HTR-8/SVneo (cell line): ENCODE results near the gene PTPRK.

Experiments
- DNase-seq: peaks from one replicate; pipeline ENCODE4 v3.0.0; 2011; ENCODE audit warnings: low spot score, mixed read lengths; ENCODE audit not compliant: insufficient read length
- FAIRE-seq: peaks from 2 replicates; lab custom pipeline; 2011; peaks lifted over from hg19 to GRCh38; lab: Jason Lieb, UNC

The PTPRK gene

GRCh38 chr6:128520436-128521281 is at the start of gene PTPRK:
Gene PTPRK (minus strand): TSS chr6:128520599. CDS start chr6:128520358, 241 bp downstream.
- FAIRE-seq (peak; percentile 94), DNase-seq (peak; percentile 83)

- FAIRE-seq, result no peak
- DNase-seq, result no peak
Observed at GRCh38 chr6:128567029-128567428, 46.6 kb upstream of the PTPRK start.

GRCh38 chr6:128560966-128561365 is 40.6 kb upstream of the PTPRK start:
- FAIRE-seq, result no peak
- DNase-seq, result no peak

GRCh38 chr6:128558924-128559323 is 38.5 kb upstream of the PTPRK start:
- no peak for FAIRE-seq
- no peak for DNase-seq

GRCh38 chr6:128558021-128558420 is 37.6 kb upstream of the PTPRK start:
- DNase-seq, result no peak
- no peak for FAIRE-seq

GRCh38 chr6:128557081-128557480 is 36.7 kb upstream of the PTPRK start:
- DNase-seq (no peak), FAIRE-seq (no peak)

GRCh38 chr6:128554302-128554701 is 33.9 kb upstream of the PTPRK start:
- DNase-seq (no peak), FAIRE-seq (no peak)

- no peak for FAIRE-seq
- DNase-seq, result no peak
Observed at GRCh38 chr6:128541261-128541660, 20.9 kb upstream of the PTPRK start.

GRCh38 chr6:128538763-128539162 is 18.4 kb upstream of the PTPRK start:
- FAIRE-seq (no peak), DNase-seq (no peak)

- FAIRE-seq (no peak), DNase-seq (no peak)
Observed at GRCh38 chr6:128532827-128533226, 12.4 kb upstream of the PTPRK start.

- FAIRE-seq (no peak), DNase-seq (no peak)
Observed at GRCh38 chr6:128532136-128532535, 11.7 kb upstream of the PTPRK start.

- FAIRE-seq (no peak), DNase-seq (no peak)
Observed at GRCh38 chr6:128531696-128532095, 11.3 kb upstream of the PTPRK start.

GRCh38 chr6:128528241-128528640 is 7.8 kb upstream of the PTPRK start:
- FAIRE-seq (no peak), DNase-seq (no peak)

- FAIRE-seq (no peak), DNase-seq (no peak)
Observed at GRCh38 chr6:128527375-128527774, 7.0 kb upstream of the PTPRK start.

- FAIRE-seq, result no peak
- no peak for DNase-seq
Observed at GRCh38 chr6:128526152-128526914, 5.9 kb upstream of the PTPRK start.

GRCh38 chr6:128525406-128525805 is 5.0 kb upstream of the PTPRK start:
- FAIRE-seq, result no peak
- no peak for DNase-seq

- no peak for DNase-seq
- FAIRE-seq, result no peak
Observed at GRCh38 chr6:128521282-128521632, 858 bp upstream of the PTPRK start.

- no peak for DNase-seq
- no peak for FAIRE-seq
Observed at GRCh38 chr6:128519931-128520435, 416 bp downstream of the PTPRK start.

GRCh38 chr6:128519132-128519930 is 1.1 kb downstream of the PTPRK start:
- no peak for FAIRE-seq
- DNase-seq, result peak; percentile 52

GRCh38 chr6:128518434-128519131 is 1.8 kb downstream of the PTPRK start:
- DNase-seq (no peak), FAIRE-seq (peak; percentile 73)
